A673 (cell line): ENCODE results near the gene CHCHD6. TPM values are rescaled to one million over a fixed set of nuclear protein-coding genes. Genes with fewer than 3 reads are reported as not detected.

Source experiments
- BruUV-seq: library from RNA; stranded (reverse); fragments of 400-500 nt; replicated peaks from 2 replicates; lab custom pipeline; 2021; lab: Mats Ljungman, UMichigan
- CTCF ChIA-PET: fragments of 300-600 bp; sonication (Branson Sonifier 250); formaldehyde crosslinking; loops from one replicate; lab custom pipeline; 2022; ENCODE audit warnings: antibody characterized with exemption; lab: Charles Lee
- POLR2A ChIA-PET: fragments of 300-600 bp; sonication (Branson Sonifier 250); formaldehyde crosslinking; loops from one replicate; lab custom pipeline; 2022; ENCODE audit warnings: antibody characterized with exemption; ENCODE audit not compliant: low non-redundant PET; lab: Charles Lee
- DNase-seq: peaks from one replicate; pipeline ENCODE4 v3.0.0-alpha.2; 2015; ENCODE audit warnings: low spot score
- H3K27ac ChIP-seq: fragments of 200-600 bp; sonication (generic); 2 replicates; pipeline ENCODE4 v1.5.1; 2016; ENCODE audit warnings: mixed run types, low read depth, mild to moderate bottlenecking, mixed read lengths, antibody characterized with exemption, low read length; ENCODE audit not compliant: poor library complexity, severe bottlenecking
- H3K27me3 ChIP-seq: fragments of 200-600 bp; sonication (generic); replicated peaks from 2 replicates; pipeline ENCODE4 v1.6.1; 2017; ENCODE audit warnings: mixed run types, low read depth, mild to moderate bottlenecking, mixed read lengths, antibody characterized with exemption, low read length; ENCODE audit not compliant: insufficient read depth, poor library complexity
- H3K36me3 ChIP-seq: fragments of 200-600 bp; sonication (generic); 2 replicates; pipeline ENCODE4 v1.6.1; 2016; ENCODE audit warnings: mixed run types, mild to moderate bottlenecking, mixed read lengths, antibody characterized with exemption, low read length; ENCODE audit not compliant: insufficient read depth, poor library complexity, severe bottlenecking
- H3K4me1 ChIP-seq: fragments of 200-600 bp; sonication (generic); 2 replicates; pipeline ENCODE4 v1.6.1; 2017; ENCODE audit warnings: mixed run types, mild to moderate bottlenecking, mixed read lengths, antibody characterized with exemption, low read length; ENCODE audit not compliant: insufficient read depth, poor library complexity, severe bottlenecking
- H3K4me3 ChIP-seq: fragments of 200-600 bp; sonication (generic); 2 replicates; pipeline ENCODE4 v1.5.1; 2016; ENCODE audit warnings: low read depth, mixed run types, mild to moderate bottlenecking, mixed read lengths, low read length; ENCODE audit not compliant: poor library complexity, severe bottlenecking
- H3K9me3 ChIP-seq: fragments of 200-600 bp; sonication (generic); 2 replicates; pipeline ENCODE4 v1.6.1; 2016; ENCODE audit warnings: mixed run types, low read depth, mild to moderate bottlenecking, mixed read lengths, antibody characterized with exemption, low read length; ENCODE audit not compliant: poor library complexity, severe bottlenecking
- EZH2 ChIP-seq: fragments of 200-600 bp; sonication (generic); IDR thresholded peaks from 2 replicates; pipeline ENCODE4 v1.6.1; 2017; ENCODE audit warnings: borderline replicate concordance, low read depth, mild to moderate bottlenecking, mixed read lengths, antibody characterized with exemption, low read length; ENCODE audit not compliant: poor library complexity, severe bottlenecking
- intact Hi-C: fragments of 100-400 bp; cut with micrococcal nuclease; formaldehyde crosslinking; loops from one replicate; pipeline ENCODE4 v1.10.0; 2022; ENCODE audit not compliant: unreplicated experiment
- total RNA-seq: library from RNA; stranded (reverse); gene quantifications from 2 replicates; pipeline ENCODE4 v1.2.3, GENCODE V29; 2021
- TF ChIP-seq, protein P1 (sequence below): fragments of 300-800, 200-600 bp; sonication (generic); conservative IDR thresholded peaks from 2 replicates; pipeline ENCODE4 v1.5.1; 2017; ENCODE audit warnings: low read depth, mild to moderate bottlenecking, antibody characterized with exemption, low read length, moderate library complexity, mixed read lengths

CHCHD6 gene
- total RNA-seq, 1 experiment from 2014 or later: 23.3 TPM

DNA sequence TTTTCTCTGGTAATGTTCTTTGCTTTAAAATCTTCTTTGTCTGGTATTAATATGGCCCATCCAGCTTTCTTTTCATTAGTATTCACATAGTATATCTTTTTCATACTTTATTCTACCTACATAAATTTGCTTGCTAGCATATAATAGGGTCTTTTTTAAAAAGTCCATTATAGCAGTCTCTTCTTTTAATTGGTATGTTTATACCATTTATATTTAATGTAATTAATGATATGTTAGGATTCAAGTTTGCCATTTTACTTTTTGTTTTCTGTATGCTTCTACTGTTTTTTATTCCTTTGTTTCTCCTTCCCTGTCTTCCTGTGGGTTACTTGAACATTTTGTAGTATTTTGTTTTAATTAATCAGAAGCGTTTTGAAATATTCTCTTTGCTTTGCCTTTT is 89.0 kb downstream of the CHCHD6 start:
- no peaks in the 10 kb centered on the region for H3K27me3 ChIP-seq
- ChIA-PET POLR2A (no interaction called here), CTCF (no interaction called here)
- TF ChIP-seq, protein P1, sequence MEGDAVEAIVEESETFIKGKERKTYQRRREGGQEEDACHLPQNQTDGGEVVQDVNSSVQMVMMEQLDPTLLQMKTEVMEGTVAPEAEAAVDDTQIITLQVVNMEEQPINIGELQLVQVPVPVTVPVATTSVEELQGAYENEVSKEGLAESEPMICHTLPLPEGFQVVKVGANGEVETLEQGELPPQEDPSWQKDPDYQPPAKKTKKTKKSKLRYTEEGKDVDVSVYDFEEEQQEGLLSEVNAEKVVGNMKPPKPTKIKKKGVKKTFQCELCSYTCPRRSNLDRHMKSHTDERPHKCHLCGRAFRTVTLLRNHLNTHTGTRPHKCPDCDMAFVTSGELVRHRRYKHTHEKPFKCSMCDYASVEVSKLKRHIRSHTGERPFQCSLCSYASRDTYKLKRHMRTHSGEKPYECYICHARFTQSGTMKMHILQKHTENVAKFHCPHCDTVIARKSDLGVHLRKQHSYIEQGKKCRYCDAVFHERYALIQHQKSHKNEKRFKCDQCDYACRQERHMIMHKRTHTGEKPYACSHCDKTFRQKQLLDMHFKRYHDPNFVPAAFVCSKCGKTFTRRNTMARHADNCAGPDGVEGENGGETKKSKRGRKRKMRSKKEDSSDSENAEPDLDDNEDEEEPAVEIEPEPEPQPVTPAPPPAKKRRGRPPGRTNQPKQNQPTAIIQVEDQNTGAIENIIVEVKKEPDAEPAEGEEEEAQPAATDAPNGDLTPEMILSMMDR: no peak
- no peak for TF ChIP-seq EZH2
- no peak overlapping the region for H3K4me3 ChIP-seq
- no peak overlapping the region for H3K27ac ChIP-seq
- no peaks in the 10 kb centered on the region for H3K36me3 ChIP-seq
- H3K4me1 ChIP-seq: no peaks in the 10 kb centered on the region
- peaks cover 18% of the 10 kb centered on the region for H3K9me3 ChIP-seq
- intact Hi-C loops: no loop called here
- BruUV-seq: no TSS peak
- DNase-seq: no peak

- CTCF ChIA-PET: no interaction called here
- TF ChIP-seq EZH2: no peak
- TF ChIP-seq, protein P1: no peak
- Histone ChIP-seq H3K36me3 (no peaks in the 10 kb centered on the region), H3K4me3 (no peak overlapping the region), H3K27ac (no peak overlapping the region), H3K27me3 (no peaks in the 10 kb centered on the region), H3K9me3 (peaks cover 25% of the 10 kb centered on the region), H3K4me1 (no peaks in the 10 kb centered on the region)
- POLR2A ChIA-PET: no interaction called here
- intact Hi-C loops: no loop called here
- BruUV-seq: no TSS peak
- DNase-seq: no peak
Observed at GRCh38 chr3:126797563-126797962, 93.5 kb downstream of the CHCHD6 start.

DNA sequence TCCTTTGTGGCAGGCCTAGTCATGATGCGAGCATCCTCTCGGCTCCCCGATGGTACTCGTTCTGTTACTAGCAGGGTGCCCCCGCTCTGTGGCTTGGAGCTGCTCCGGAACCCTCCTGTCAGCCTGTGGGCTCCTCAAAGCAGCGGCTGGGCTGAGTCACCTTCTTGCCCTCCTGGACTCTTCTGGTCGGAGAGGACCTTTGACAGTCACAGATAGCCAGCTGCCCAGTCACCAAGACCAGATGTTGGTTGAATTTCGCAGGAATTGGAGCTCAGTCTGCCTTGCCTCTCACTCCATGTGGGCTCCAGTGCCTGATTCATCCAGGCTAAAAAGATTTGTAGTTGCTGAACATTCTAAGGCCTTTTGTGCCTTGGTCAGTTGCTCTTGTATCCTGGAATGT is 94.5 kb downstream of the CHCHD6 start:
- Histone ChIP-seq H3K4me1 (no peaks in the 10 kb centered on the region), H3K27ac (no peak overlapping the region), H3K9me3 (peaks cover 16% of the 10 kb centered on the region), H3K27me3 (no peaks in the 10 kb centered on the region), H3K36me3 (no peaks in the 10 kb centered on the region), H3K4me3 (no peak overlapping the region)
- CTCF ChIA-PET: no interaction called here
- TF ChIP-seq, protein P1: no peak
- TF ChIP-seq EZH2: no peak
- POLR2A ChIA-PET: no interaction called here
- BruUV-seq: no TSS peak
- no peak for DNase-seq
- intact Hi-C loops: no loop called here
